ENCODE measurements around the gene KIF5C. TPM values are rescaled to one million over a fixed set of nuclear protein-coding genes. Genes with fewer than 3 reads are reported as not detected.

KIF5C gene
- total and polyA plus RNA-seq, 4 donors = 0.06 to 0.25 (median 0.14) TPM

GRCh38 chr2:149027590-149028250 lies 152.7 kb downstream of the KIF5C start:
- Histone ChIP-seq H3K36me3 (ENCODE audit: control insufficient read depth in 4 of 4, insufficient read depth in 3 of 4, low read depth in 1 of 4, low read length in 3 of 4) (no peaks in the 10 kb centered on the region), H3K27me3 (ENCODE audit: control insufficient read depth in 4 of 4, insufficient read depth in 4 of 4, low read length in 3 of 4) (peaks cover 0 to 5% (median 0%) of the 10 kb centered on the region in 4 donors), H3K27ac (ENCODE audit: low read depth in 1 of 2, low read length in 2 of 2) (no peak overlapping the region), H3K9me3 (ENCODE audit: control insufficient read depth in 4 of 4, low read length in 3 of 4) (no peaks in the 10 kb centered on the region), H3K4me3 (ENCODE audit: low read depth in 1 of 3, low read length in 3 of 3) (no peak overlapping the region), H3K4me1 (ENCODE audit: control insufficient read depth in 4 of 4, insufficient read depth in 4 of 4, low read length in 3 of 4) (no peaks in the 10 kb centered on the region), H3K9ac (ENCODE audit: low read depth in 1 of 2, low read length in 2 of 2) (no peak overlapping the region)
- no peak for DNase-seq (ENCODE audit: low spot score)
- WGBS = 61% methylated on average over 7 of the region's 7 CpGs
- TF ChIP-seq CTCF (IDR thresholded peaks at IDR 0.05; ENCODE audit: low read depth, low read length, missing input control) (no peak), SP1 (IDR thresholded peaks at IDR 0.05) (no peak), FOXA1 (IDR thresholded peaks at IDR 0.05) (no peak), TAF1 (conservative IDR thresholded peaks at IDR 0.05) (no peak), HNF4G (IDR thresholded peaks at IDR 0.05) (no peak), NR2F2 (IDR thresholded peaks at IDR 0.05) (no peak), RXRA (IDR thresholded peaks at IDR 0.05) (no peak), GABPA (IDR thresholded peaks at IDR 0.05 in 1 of 2, conservative IDR thresholded peaks at IDR 0.05 in 1 of 2) (no peak), FOXA2 (IDR thresholded peaks at IDR 0.05) (no peak), HNF4A (conservative IDR thresholded peaks at IDR 0.05) (no peak), RAD21 (IDR thresholded peaks at IDR 0.05) (no peak), EGR1 (IDR thresholded peaks at IDR 0.05; ENCODE audit: low read depth in 2 of 2) (no peak), JUND (IDR thresholded peaks at IDR 0.05) (no peak), YY1 (IDR thresholded peaks at IDR 0.05) (no peak)
- TF ChIP-seq, protein P1, sequence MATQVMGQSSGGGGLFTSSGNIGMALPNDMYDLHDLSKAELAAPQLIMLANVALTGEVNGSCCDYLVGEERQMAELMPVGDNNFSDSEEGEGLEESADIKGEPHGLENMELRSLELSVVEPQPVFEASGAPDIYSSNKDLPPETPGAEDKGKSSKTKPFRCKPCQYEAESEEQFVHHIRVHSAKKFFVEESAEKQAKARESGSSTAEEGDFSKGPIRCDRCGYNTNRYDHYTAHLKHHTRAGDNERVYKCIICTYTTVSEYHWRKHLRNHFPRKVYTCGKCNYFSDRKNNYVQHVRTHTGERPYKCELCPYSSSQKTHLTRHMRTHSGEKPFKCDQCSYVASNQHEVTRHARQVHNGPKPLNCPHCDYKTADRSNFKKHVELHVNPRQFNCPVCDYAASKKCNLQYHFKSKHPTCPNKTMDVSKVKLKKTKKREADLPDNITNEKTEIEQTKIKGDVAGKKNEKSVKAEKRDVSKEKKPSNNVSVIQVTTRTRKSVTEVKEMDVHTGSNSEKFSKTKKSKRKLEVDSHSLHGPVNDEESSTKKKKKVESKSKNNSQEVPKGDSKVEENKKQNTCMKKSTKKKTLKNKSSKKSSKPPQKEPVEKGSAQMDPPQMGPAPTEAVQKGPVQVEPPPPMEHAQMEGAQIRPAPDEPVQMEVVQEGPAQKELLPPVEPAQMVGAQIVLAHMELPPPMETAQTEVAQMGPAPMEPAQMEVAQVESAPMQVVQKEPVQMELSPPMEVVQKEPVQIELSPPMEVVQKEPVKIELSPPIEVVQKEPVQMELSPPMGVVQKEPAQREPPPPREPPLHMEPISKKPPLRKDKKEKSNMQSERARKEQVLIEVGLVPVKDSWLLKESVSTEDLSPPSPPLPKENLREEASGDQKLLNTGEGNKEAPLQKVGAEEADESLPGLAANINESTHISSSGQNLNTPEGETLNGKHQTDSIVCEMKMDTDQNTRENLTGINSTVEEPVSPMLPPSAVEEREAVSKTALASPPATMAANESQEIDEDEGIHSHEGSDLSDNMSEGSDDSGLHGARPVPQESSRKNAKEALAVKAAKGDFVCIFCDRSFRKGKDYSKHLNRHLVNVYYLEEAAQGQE (IDR thresholded peaks at IDR 0.05) = no peak
- TF ChIP-seq, protein P2, sequence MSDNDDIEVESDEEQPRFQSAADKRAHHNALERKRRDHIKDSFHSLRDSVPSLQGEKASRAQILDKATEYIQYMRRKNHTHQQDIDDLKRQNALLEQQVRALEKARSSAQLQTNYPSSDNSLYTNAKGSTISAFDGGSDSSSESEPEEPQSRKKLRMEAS (IDR thresholded peaks at IDR 0.05) = no peak
- TF ChIP-seq, protein P3, sequence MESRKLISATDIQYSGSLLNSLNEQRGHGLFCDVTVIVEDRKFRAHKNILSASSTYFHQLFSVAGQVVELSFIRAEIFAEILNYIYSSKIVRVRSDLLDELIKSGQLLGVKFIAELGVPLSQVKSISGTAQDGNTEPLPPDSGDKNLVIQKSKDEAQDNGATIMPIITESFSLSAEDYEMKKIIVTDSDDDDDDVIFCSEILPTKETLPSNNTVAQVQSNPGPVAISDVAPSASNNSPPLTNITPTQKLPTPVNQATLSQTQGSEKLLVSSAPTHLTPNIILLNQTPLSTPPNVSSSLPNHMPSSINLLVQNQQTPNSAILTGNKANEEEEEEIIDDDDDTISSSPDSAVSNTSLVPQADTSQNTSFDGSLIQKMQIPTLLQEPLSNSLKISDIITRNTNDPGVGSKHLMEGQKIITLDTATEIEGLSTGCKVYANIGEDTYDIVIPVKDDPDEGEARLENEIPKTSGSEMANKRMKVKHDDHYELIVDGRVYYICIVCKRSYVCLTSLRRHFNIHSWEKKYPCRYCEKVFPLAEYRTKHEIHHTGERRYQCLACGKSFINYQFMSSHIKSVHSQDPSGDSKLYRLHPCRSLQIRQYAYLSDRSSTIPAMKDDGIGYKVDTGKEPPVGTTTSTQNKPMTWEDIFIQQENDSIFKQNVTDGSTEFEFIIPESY (IDR thresholded peaks at IDR 0.05) = no peak
- TF ChIP-seq, protein P4, sequence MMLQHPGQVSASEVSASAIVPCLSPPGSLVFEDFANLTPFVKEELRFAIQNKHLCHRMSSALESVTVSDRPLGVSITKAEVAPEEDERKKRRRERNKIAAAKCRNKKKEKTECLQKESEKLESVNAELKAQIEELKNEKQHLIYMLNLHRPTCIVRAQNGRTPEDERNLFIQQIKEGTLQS (IDR thresholded peaks at IDR 0.05) = no peak
